Stomach (tissue), 4 donors: ENCODE data around the gene NUDT8.

Source experiments
- CTCF ChIP-seq, 7 experiments: fragments of 450-650 bp in 4 of 7; fragments of 200-600 bp in 3 of 7; sonication (generic) in 3 of 7; IDR thresholded peaks; one replicate each; pipeline ENCODE4 v1.5.1; 2016 to 2019; ENCODE audit warnings: antibody characterized with exemption in 7 of 7, control low read depth in 2 of 7, mild to moderate bottlenecking in 1 of 7
- EP300 ChIP-seq: sonication (generic); formaldehyde crosslinking; IDR thresholded peaks from one replicate; pipeline ENCODE4 v1.6.1; 2017; ENCODE audit warnings: antibody characterized with exemption
- POLR2AphosphoS5 ChIP-seq, 3 donors: sonication (generic); formaldehyde crosslinking; IDR thresholded peaks; one replicate each; pipeline ENCODE4 v1.6.1; 2016; ENCODE audit warnings: antibody characterized with exemption in 3 of 3

DNA sequence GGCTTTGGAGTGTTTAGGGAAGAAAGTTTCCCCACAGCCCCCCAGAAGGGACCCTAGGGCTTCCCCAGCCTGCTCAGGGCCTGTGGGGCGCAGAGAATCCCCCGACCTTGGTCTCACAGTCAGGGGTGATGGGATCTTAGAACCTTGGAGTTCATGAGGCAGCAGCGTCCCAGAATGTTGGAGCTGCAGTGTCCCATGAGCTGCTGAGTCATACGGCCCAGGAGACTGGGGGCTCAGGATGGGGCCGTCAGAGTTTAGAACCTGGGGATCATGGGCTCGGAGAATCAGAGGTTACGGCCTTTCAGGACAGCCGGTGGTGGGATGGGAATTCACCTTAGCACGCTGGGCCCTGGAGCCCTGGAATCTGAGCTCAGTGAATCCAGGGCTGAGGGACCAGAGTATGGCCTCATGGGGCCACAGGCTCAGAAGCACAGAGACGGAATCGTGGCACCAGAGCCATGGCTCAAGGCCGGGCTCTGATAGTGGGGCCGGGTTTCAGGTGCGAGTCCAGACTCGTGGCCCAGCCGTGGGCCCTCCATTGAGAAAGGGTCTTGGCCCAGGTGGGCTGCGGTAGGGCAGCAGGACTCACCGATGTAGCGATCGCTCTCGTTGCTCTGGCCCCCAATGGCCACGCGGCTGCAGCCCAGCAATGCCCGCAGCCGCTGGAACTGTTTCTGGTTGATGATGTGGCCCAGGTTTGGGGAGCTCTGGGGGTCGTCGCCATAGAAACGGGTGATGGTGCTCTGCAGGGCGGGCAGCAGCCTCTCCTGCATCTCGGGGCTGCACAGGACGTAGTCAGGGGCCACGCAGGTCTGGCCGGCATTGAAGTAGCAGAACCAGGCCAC is 35.2 kb upstream of the NUDT8 start:
- TF ChIP-seq CTCF (IDR thresholded peaks at IDR 0.05) (no peak), EP300 (no peak), POLR2AphosphoS5 (IDR thresholded peaks at IDR 0.05) (no peak)
